Neural progenitor cell (in vitro differentiated cells): ENCODE data around the gene RBM44. TPM values are rescaled to one million over a fixed set of nuclear protein-coding genes. Genes with fewer than 3 reads are reported as not detected.

Experiments
- DNase-seq: peaks from one replicate; pipeline ENCODE4 v3.0.0-alpha.2; 2016; ENCODE audit warnings: low spot score
- H2AFZ ChIP-seq: fragments of 200-600 bp; sonication (generic); replicated peaks from 2 replicates; pipeline ENCODE4 v1.6.1; 2016; ENCODE audit warnings: antibody characterized with exemption
- H3F3A ChIP-seq: fragments of 200-600 bp; sonication (generic); 2 replicates; pipeline ENCODE4 v1.6.1; 2016; ENCODE audit warnings: antibody characterized with exemption, low read depth
- H3K27ac ChIP-seq: fragments of 200-600 bp; sonication (generic); 2 replicates; pipeline ENCODE4 v1.5.1; 2016; ENCODE audit warnings: mild to moderate bottlenecking
- H3K27me3 ChIP-seq: fragments of 200-600 bp; sonication (generic); 2 replicates; pipeline ENCODE4 v1.6.1; 2016; ENCODE audit warnings: mild to moderate bottlenecking, moderate library complexity
- H3K36me3 ChIP-seq: fragments of 200-600 bp; sonication (generic); 2 replicates; pipeline ENCODE4 v1.5.1; 2016
- H3K4me1 ChIP-seq: fragments of 200-600 bp; sonication (generic); 2 replicates; pipeline ENCODE4 v1.6.1; 2016; ENCODE audit warnings: mixed run types
- H3K4me2 ChIP-seq: fragments of 200-600 bp; sonication (generic); 2 replicates; pipeline ENCODE4 v1.6.1; 2016
- H3K4me3 ChIP-seq: fragments of 200-600 bp; sonication (generic); 2 replicates; pipeline ENCODE4 v1.5.1; 2016
- H3K79me2 ChIP-seq: fragments of 200-600 bp; sonication (generic); 2 replicates; pipeline ENCODE4 v1.6.1; 2016; ENCODE audit warnings: low read depth
- H3K9ac ChIP-seq: fragments of 200-600 bp; sonication (generic); 2 replicates; pipeline ENCODE4 v1.6.1; 2016
- H3K9me3 ChIP-seq: fragments of 200-600 bp; sonication (generic); 2 replicates; pipeline ENCODE4 v1.5.1; 2016; ENCODE audit warnings: low read depth
- H4K20me1 ChIP-seq: fragments of 200-600 bp; sonication (generic); 2 replicates; pipeline ENCODE4 v1.6.1; 2016; ENCODE audit warnings: low read depth
- H3K27ac Mint-ChIP-seq: 3 replicates; pipeline ENCODE4 v1.8.0; 2021; ENCODE audit warnings: mixed read lengths
- H3K27me3 Mint-ChIP-seq: 2 replicates; pipeline ENCODE4 v1.8.0; 2022; ENCODE audit warnings: low read depth, mild to moderate bottlenecking, inconsistent platforms, moderate library complexity, mixed read lengths; ENCODE audit not compliant: insufficient read depth
- H3K36me3 Mint-ChIP-seq: 3 replicates; pipeline ENCODE4 v1.8.0; 2021; ENCODE audit warnings: mixed read lengths
- H3K4me1 Mint-ChIP-seq: 3 replicates; pipeline ENCODE4 v1.8.0; 2021; ENCODE audit warnings: mixed read lengths
- H3K4me3 Mint-ChIP-seq: 3 replicates; pipeline ENCODE4 v1.8.0; 2021; ENCODE audit warnings: mild to moderate bottlenecking, moderate library complexity, mixed read lengths
- H3K9me3 Mint-ChIP-seq: 3 replicates; pipeline ENCODE4 v1.8.0; 2020; ENCODE audit warnings: mixed read lengths
- EZH2 ChIP-seq: fragments of 200-600 bp; sonication (generic); IDR thresholded peaks from 2 replicates; pipeline ENCODE4 v1.6.1; 2017; ENCODE audit warnings: antibody characterized with exemption, mild to moderate bottlenecking, moderate library complexity
- EZH2phosphoT487 ChIP-seq: fragments of 200-600 bp; sonication (generic); IDR thresholded peaks from 2 replicates; pipeline ENCODE4 v1.6.1; 2017; ENCODE audit warnings: antibody characterized with exemption
- total RNA-seq: library from RNA; depleted of rRNA; stranded (reverse); fragments of >200 nt; gene quantifications from 2 replicates; pipeline ENCODE4 v1.2.3, GENCODE V29; 2015; ENCODE audit warnings: low replicate concordance
- TF ChIP-seq, protein P1 (sequence below): fragments of 200-600 bp; sonication (generic); IDR thresholded peaks from 2 replicates; pipeline ENCODE4 v1.5.1; 2017; ENCODE audit warnings: antibody characterized with exemption, mild to moderate bottlenecking

The RBM44 gene
- total RNA-seq, 1 donor from 2014 or later: 0.30 TPM

DNA sequence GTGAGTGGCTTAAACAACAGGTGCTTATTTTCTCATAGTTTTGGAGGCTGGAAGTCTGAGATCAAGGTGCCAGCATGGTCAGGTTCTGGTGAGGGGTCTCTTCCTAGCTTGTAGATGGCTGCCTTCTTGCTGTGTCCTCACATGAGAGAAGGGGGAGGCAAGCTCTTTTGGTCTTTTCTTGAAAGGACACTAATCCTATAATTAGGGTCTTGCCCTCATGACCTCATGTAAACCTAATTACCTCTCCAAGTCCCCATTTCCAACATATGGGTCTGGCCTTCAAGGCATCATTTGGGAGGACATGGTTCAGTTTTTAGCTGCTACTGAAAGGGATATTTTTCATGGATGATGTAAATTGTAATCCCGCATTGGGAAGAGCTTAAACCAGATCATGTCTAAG is 18.0 kb downstream of the RBM44 start:
- peak; percentile 60 for DNase-seq
- H3K4me1 Mint-ChIP-seq: no peaks in the 10 kb centered on the region
- no peaks in the 10 kb centered on the region for H3K27me3 Mint-ChIP-seq
- H3K27ac ChIP-seq: no peak overlapping the region
- H3K36me3 Mint-ChIP-seq: no peaks in the 10 kb centered on the region
- H3K4me1 ChIP-seq: peaks cover 8% of the 10 kb centered on the region
- no peak overlapping the region for H3K27ac Mint-ChIP-seq
- no peaks in the 10 kb centered on the region for H3K36me3 ChIP-seq
- no peaks in the 10 kb centered on the region for H3F3A ChIP-seq
- no peaks in the 10 kb centered on the region for H3K9me3 ChIP-seq
- H3K9ac ChIP-seq: no peak overlapping the region
- H3K79me2 ChIP-seq: no peaks in the 10 kb centered on the region
- no peak overlapping the region for H3K4me3 ChIP-seq
- TF ChIP-seq EZH2phosphoT487: no peak
- TF ChIP-seq, protein P1, sequence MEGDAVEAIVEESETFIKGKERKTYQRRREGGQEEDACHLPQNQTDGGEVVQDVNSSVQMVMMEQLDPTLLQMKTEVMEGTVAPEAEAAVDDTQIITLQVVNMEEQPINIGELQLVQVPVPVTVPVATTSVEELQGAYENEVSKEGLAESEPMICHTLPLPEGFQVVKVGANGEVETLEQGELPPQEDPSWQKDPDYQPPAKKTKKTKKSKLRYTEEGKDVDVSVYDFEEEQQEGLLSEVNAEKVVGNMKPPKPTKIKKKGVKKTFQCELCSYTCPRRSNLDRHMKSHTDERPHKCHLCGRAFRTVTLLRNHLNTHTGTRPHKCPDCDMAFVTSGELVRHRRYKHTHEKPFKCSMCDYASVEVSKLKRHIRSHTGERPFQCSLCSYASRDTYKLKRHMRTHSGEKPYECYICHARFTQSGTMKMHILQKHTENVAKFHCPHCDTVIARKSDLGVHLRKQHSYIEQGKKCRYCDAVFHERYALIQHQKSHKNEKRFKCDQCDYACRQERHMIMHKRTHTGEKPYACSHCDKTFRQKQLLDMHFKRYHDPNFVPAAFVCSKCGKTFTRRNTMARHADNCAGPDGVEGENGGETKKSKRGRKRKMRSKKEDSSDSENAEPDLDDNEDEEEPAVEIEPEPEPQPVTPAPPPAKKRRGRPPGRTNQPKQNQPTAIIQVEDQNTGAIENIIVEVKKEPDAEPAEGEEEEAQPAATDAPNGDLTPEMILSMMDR: no peak
- no peak for TF ChIP-seq EZH2
- H3K27me3 ChIP-seq: peaks cover 85% of the 10 kb centered on the region
- H3K9me3 Mint-ChIP-seq: no peaks in the 10 kb centered on the region
- peak overlapping the region; percentile 40 for H3K4me2 ChIP-seq
- no peak overlapping the region for H2AFZ ChIP-seq
- H4K20me1 ChIP-seq: peaks cover 4% of the 10 kb centered on the region
- no peak overlapping the region for H3K4me3 Mint-ChIP-seq

DNA sequence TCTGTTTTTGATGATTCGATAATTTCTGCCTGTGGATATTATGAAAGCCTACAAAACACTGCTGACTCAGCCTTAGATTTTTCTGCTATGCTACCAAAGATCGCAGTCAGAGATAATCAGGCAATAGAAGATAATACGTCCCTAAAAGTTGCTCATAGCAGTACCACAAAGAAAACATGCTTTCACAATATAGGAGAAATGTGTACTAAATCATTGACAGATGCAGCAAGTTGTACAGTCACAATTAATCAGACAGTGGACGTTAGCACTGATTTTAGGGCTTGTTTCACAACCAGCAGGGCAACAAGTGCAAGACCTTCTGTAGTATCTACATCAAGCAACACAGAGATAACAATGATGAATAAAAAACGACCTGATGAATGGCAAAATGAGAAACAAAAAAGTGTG is 19.5 kb downstream of the RBM44 start:
- Histone ChIP-seq H3K27me3 (peaks cover 77% of the 10 kb centered on the region), H3K36me3 (no peaks in the 10 kb centered on the region), H3F3A (no peaks in the 10 kb centered on the region), H3K4me3 (no peak overlapping the region), H2AFZ (no peak overlapping the region), H3K4me2 (no peak overlapping the region), H3K27ac (no peak overlapping the region), H3K9me3 (no peaks in the 10 kb centered on the region), H4K20me1 (peaks cover 4% of the 10 kb centered on the region), H3K79me2 (no peaks in the 10 kb centered on the region), H3K9ac (no peak overlapping the region), H3K4me1 (peaks cover 8% of the 10 kb centered on the region)
- TF ChIP-seq, protein P1: no peak
- TF ChIP-seq EZH2 (no peak), EZH2phosphoT487 (no peak)
- Mint-ChIP-seq H3K36me3 (no peaks in the 10 kb centered on the region), H3K4me3 (no peak overlapping the region), H3K27me3 (no peaks in the 10 kb centered on the region), H3K4me1 (no peaks in the 10 kb centered on the region), H3K27ac (no peak overlapping the region), H3K9me3 (no peaks in the 10 kb centered on the region)
- DNase-seq: no peak

DNA sequence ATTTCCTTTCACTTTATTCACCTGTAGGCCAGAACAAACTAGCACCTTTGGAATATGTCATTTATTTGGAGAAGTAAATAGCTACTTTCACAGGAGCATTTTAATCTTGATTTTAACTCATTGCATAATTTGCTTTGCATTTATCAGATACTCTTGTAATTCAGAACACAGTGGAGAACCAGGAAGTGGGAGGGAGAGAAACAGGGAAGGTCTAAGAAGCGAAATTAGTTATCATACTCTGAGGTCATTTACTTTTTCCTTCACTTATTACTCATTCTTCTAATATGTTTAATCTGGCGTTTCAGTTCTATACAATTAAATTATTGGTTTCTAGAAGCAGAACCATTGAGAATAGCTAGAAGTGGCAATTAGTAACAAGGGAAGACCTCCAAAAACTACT is 20.7 kb downstream of the RBM44 start:
- Histone ChIP-seq H3K9ac (no peak overlapping the region), H4K20me1 (peaks cover 4% of the 10 kb centered on the region), H3K36me3 (no peaks in the 10 kb centered on the region), H3K27me3 (peaks cover 76% of the 10 kb centered on the region), H3F3A (no peaks in the 10 kb centered on the region), H2AFZ (no peak overlapping the region), H3K27ac (no peak overlapping the region), H3K9me3 (no peaks in the 10 kb centered on the region), H3K79me2 (no peaks in the 10 kb centered on the region), H3K4me3 (no peak overlapping the region), H3K4me1 (peaks cover 8% of the 10 kb centered on the region), H3K4me2 (no peak overlapping the region)
- Mint-ChIP-seq H3K27ac (no peak overlapping the region), H3K27me3 (no peaks in the 10 kb centered on the region), H3K4me3 (no peak overlapping the region), H3K4me1 (no peaks in the 10 kb centered on the region), H3K9me3 (no peaks in the 10 kb centered on the region), H3K36me3 (no peaks in the 10 kb centered on the region)
- TF ChIP-seq EZH2phosphoT487 (no peak), EZH2 (no peak)
- TF ChIP-seq, protein P1: no peak
- no peak for DNase-seq
